ENCODE results near the gene ZKSCAN1.

ZKSCAN1 gene

GRCh38 chr7:100081535-100082102, 66.2 kb downstream of the ZKSCAN1 start, which contains the start of gene ZNF3:
Gene ZNF3 (minus strand): TSS chr7:100081723. CDS start chr7:100077357, 4,366 bp downstream.
- DNase-seq: peak; percentile 99

DNA sequence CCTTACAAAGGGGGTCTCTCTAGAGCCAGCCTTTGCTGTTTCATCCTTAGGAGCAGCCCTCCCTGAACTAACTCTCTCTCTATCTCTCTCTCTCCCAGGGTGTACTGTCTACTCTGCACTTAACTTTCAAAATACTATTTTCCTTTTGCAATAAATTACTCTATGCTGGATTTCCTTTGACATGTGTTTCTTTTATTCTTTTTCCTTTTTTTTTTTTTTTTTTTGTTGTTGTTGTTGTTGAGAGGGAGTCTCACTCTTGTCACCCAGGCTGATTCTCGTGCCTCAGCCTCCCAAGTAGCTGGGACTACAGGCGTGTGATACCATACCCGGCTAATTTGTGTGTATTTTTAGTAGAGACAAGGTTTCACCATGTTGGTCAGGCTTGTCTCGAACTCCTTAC, 67.6 kb downstream of the ZKSCAN1 start:
- no peak for DNase-seq

DNA sequence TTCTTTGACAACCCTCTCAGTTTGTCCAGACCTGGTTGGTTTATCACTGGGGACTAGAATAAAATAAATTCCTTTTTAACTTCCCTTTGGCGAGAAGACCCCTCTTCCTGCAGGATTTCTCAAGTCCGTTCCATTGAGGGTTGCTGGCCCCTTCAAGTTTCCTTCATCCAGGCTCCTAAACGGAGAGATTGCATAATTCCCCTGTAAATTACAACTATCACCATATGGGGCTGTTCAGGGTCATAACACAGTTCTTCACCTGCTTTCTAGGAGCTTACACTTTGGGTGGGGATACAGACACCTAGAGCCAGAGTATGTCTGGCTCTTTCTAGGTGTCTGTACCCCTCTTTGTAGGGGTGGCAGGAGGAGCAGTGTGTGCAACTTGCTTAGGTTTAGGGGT, 70.1 kb downstream of the ZKSCAN1 start:
- DNase-seq: no peak

GRCh38 chr7:100087055-100087750, 71.8 kb downstream of the ZKSCAN1 start:
- DNase-seq: peak; percentile 99

GRCh38 chr7:100088095-100088620, 72.8 kb downstream of the ZKSCAN1 start:
- no peak for DNase-seq

DNA sequence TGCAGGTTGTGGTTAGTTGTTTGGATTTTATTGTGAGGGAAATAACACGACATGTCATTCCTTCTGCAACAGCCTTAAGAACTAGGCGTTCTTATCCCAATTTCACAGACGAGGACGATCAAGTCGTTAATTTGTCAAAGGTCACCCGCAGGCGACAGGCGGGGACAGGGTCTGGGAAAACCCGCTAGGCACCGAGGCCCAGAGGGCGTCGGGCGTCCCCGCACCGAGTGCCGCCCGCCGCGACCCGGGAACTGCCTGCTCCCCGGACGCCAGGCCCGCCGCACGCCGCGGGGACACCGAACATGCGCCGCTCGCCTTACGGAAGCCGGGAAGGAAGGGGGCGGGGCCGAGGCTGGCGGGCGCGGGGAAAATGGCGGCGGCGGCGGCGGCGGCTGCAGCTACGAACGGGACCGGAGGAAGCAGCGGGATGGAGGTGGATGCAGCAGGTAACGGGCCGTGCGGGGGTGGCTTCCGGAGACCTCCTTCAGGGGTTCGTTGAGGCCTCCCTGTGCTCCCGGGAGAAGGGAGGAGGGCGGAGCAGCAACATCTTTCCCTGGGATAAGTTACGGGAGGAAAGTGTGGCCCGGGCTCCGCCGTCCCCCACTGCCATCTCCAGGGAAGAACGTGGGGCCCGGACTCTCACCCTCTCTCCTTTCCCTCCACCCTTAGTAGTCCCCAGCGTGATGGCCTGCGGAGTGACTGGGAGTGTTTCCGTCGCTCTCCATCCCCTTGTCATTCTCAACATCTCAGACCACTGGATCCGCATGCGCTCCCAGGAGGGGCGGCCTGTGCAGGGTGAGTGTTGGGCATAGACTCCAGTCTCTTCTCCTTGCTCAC, 73.4 kb downstream of the ZKSCAN1 start, which contains the start of gene COPS6:
TSS of gene COPS6 (plus strand) at position 349 of the 837 bp plus-strand sequence. CDS start at position 371, 22 bp downstream.
- DNase-seq: peak; percentile 80

DNA sequence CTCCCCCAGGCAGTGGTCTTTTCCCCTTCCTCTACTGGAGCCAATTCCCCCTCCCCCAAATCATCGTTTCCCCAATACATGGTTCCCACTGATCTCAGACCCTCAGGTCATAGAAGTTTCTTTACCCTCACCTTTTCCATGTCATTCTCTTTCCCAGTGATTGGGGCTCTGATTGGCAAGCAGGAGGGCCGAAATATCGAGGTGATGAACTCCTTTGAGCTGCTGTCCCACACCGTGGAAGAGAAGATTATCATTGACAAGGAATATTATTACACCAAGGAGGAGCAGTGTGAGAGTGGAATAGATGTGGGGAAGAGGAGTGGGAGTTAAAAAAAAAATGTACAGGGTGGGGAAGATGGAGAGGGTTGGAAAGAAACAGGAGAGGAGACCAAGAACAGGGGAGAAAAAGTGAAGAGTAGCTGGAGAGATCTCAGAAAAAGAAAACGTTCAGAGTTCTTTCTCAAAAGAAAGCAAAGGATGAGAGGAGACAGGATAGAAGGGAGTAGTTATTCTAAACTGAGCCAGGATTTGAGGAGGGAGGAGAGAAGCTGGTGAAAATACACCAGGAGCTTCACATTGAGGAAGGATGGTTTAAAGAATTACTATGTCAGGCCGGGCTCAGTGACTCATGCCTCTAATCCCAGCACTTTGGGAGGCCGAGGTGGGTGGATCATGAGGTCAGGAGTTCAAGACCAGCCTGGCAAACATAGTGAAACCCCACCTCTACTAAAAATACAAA, 74.2 kb downstream of the ZKSCAN1 start:
- DNase-seq: no peak

- DNase-seq: no peak
Observed at GRCh38 chr7:100090527-100091410, 75.4 kb downstream of the ZKSCAN1 start.

Measured in fibroblast of skin of abdomen (primary cell).